GM19452 (cell line): ENCODE measurements around the gene HSPBAP1.
"Not testable (repeated sequence)": the region's sequence is repeated elsewhere in the genome, so short reads cannot be mapped to it uniquely, and the experiment has no call there.

Source experiments
- ATAC-seq: cut with Tn5 transposase; IDR thresholded peaks from one replicate; pipeline ENCODE4 v1.9.1; 2021; ENCODE audit not compliant: unreplicated experiment

The HSPBAP1 gene

GRCh38 chr3:122743581-122744120 lies 50.0 kb downstream of the HSPBAP1 start:
- ATAC-seq: no peak

- no peak for ATAC-seq
These were observed 51.4 kb downstream of the HSPBAP1 start for GRCh38 chr3:122742234-122742633.

GRCh38 chr3:122739172-122739571 lies 54.5 kb downstream of the HSPBAP1 start:
- no peak for ATAC-seq

GRCh38 chr3:122732682-122733525 lies 60.7 kb downstream of the HSPBAP1 start:
- ATAC-seq: not testable (repeated sequence)

GRCh38 chr3:122730240-122730639 lies 63.4 kb downstream of the HSPBAP1 start:
- no peak for ATAC-seq

- no peak for ATAC-seq
These were observed 64.7 kb downstream of the HSPBAP1 start for GRCh38 chr3:122728756-122729514.

- ATAC-seq: no peak
These were observed 65.4 kb downstream of the HSPBAP1 start for GRCh38 chr3:122728186-122728585.

- no peak for ATAC-seq
These were observed 65.9 kb downstream of the HSPBAP1 start for GRCh38 chr3:122727766-122728165.

- no peak for ATAC-seq
These were observed 66.3 kb downstream of the HSPBAP1 start for GRCh38 chr3:122727294-122727693.

- ATAC-seq: no peak
These were observed 68.5 kb downstream of the HSPBAP1 start for GRCh38 chr3:122725106-122725505.

GRCh38 chr3:122719273-122719921 lies 74.2 kb downstream of the HSPBAP1 start:
- no peak for ATAC-seq

GRCh38 chr3:122716667-122717066 lies 77.0 kb downstream of the HSPBAP1 start:
- ATAC-seq: no peak

- ATAC-seq: no peak
These were observed 79.4 kb downstream of the HSPBAP1 start for GRCh38 chr3:122714273-122714672.

GRCh38 chr3:122710616-122711251 lies 82.9 kb downstream of the HSPBAP1 start:
- ATAC-seq: not testable (repeated sequence)

GRCh38 chr3:122705379-122705778 lies 88.3 kb downstream of the HSPBAP1 start:
- no peak for ATAC-seq

- ATAC-seq: no peak
These were observed 93.4 kb downstream of the HSPBAP1 start for GRCh38 chr3:122700193-122700592.

GRCh38 chr3:122697952-122698620 lies 95.5 kb downstream of the HSPBAP1 start:
- peak; percentile 57 for ATAC-seq

- ATAC-seq: no peak
These were observed 97.6 kb downstream of the HSPBAP1 start for GRCh38 chr3:122695927-122696561.

GRCh38 chr3:122694966-122695365 lies 98.7 kb downstream of the HSPBAP1 start:
- ATAC-seq: peak; percentile 38

GRCh38 chr3:122692674-122693073 lies 101.0 kb downstream of the HSPBAP1 start:
- no peak for ATAC-seq
